ENCODE results near the gene TUBA1B. TPM values are rescaled to one million over a fixed set of nuclear protein-coding genes. Genes with fewer than 3 reads are reported as not detected.
"Not testable (repeated sequence)": the region's sequence is repeated elsewhere in the genome, so short reads cannot be mapped to it uniquely, and the experiment has no call there.

Gene TUBA1B
- total RNA-seq = 100 to 1,000 TPM; 201 to 818 (median 309) TPM
- polyA plus RNA-seq = 1,000 to 10,000 TPM in 1 of 2 donors, 100 to 1,000 TPM in 1; 117 to 1,374 TPM
- long read RNA-seq, donor 1, transcript TUBA1B-201 (3 exons, 3,198 nt) = minor isoform, 15 of 191 reads
- long read RNA-seq, donor 1, transcript TUBA1B-202 (4 exons, 1,627 nt) = major isoform, 119 of 191 reads
- long read RNA-seq, donor 1, partial matches to known transcripts = 10 of 191 reads
- long read RNA-seq, donor 1, other reads (novel, unspliced or antisense) = 47 of 191 reads
- long read RNA-seq, donor 2, transcript TUBA1B-202 (4 exons, 1,627 nt) = major isoform, 72 of 118 reads
- long read RNA-seq, donor 2, transcript TUBA1B-201 (3 exons, 3,198 nt) = minor isoform, 11 of 118 reads
- long read RNA-seq, donor 2, partial matches to known transcripts = 6 of 118 reads
- long read RNA-seq, donor 2, other reads (novel, unspliced or antisense) = 29 of 118 reads
- long read RNA-seq, donor 3, transcript TUBA1B-202 (4 exons, 1,627 nt) = major isoform, 287 of 490 reads
- long read RNA-seq, donor 3, transcript TUBA1B-201 (3 exons, 3,198 nt) = minor isoform, 69 of 490 reads
- long read RNA-seq, donor 3, partial matches to known transcripts = 70 of 490 reads
- long read RNA-seq, donor 3, other reads (novel, unspliced or antisense) = 64 of 490 reads

DNA sequence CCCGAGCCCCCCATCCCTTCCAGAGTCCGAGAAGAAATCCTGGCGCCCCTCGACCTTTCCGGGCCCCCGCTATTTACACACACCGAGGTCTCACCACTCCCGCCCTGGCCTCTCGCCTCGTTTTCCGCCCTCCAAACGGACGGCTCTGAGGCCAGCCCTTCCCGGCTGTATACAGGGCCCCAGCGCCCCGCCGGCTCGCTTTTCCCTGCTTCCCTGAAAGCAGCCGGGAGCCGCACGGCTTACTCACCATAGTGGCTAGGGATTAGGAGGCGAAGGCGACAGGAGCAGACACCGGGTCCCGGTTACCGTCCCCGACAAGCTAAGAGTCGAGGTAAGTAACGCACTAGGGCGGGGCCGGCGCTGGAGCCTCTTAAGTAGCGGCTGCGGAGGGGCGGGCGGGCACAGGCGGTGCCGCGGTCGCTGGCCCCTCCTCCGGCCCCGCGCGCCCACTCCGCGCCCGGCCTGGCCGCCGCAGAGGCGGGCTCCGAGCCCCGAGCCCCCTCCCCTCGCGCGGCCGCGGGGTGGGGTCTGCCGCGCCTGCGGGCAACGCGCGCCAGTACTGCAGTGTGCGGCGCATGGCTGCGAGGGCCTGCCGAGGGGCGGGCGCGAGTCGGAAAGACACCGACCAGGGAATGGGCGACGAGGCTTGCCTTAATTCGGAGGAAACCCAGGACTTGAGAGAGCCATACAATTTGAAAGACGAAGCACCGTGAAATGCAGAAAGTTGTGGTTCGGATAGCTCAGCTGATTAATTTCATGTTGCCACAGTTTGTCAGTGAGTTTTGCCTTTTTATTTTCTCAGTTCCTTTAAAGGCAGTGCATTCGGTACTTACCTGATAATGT, at the start of gene TUBA1B:
Gene TUBA1B (minus strand): TSS at position 345 of the 843 bp plus-strand sequence. CDS start 95 bp downstream, at position 250.
- intact Hi-C loops (cut with DNase I) = loop anchor here (2.0 to 10.0 kb wide), 7 partner anchors 54 to 104 kb away; partner anchors contain the start of genes TUBA1A (in 9 of the 10) and KMT2D (in 1 of the 10)
- TF ChIP-seq CTCF (IDR thresholded peaks at IDR 0.05) = no peak
- Histone ChIP-seq H3K36me3 (peaks cover 0 to 35% (median 18%) of the 10 kb centered on the region in 9 donors), H3K27ac (peak within 1 kb of the TSS; percentile 94 to 100 (median 99)), H3K4me3 (peak within 1 kb of the TSS; percentile 66 to 98 (median 86)), H3K27me3 (no peaks in the 10 kb centered on the region), H3K9me3 (no peaks in the 10 kb centered on the region), H3K4me1 (peaks cover 4 to 42% (median 31%) of the 10 kb centered on the region in 9 donors)
- 0% methylated on average over 79 of the region's 79 CpGs for WGBS, 2 donors
- ATAC-seq = peak; percentile 91 to 95 (median 93)
- peak; percentile 92 to 94 for DNase-seq

DNA sequence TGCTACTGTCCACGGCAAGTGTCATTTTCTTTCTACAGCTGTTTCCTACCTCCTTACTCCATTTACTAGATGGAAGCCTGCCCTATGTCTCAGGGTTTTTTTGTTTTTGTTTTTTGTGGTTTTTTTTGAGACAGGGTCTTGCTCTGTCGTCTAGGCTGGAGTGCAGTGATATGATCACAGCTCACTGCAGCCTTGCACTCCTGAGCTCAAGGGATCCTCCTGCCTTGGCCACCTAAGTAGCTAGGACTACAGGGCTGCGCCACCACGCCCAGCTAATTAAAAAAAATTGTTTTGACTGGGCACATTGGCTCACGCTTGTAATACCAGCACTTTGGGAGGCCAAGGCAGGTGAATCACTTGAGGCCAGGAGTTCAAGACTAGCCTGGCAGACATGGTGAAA, 43.0 kb upstream of the TUBA1B start:
- intact Hi-C loops (cut with DNase I) = no loop called here
- no peak for ATAC-seq
- H3K9me3 ChIP-seq = peaks cover 0 to 7% (median 0%) of the 10 kb centered on the region in 11 donors
- no peak overlapping the region for H3K27ac ChIP-seq
- no peaks in the 10 kb centered on the region for H3K27me3 ChIP-seq
- TF ChIP-seq CTCF (IDR thresholded peaks at IDR 0.05) = no peak
- H3K4me3 ChIP-seq = no peak overlapping the region
- DNase-seq = no peak
- 78 to 92% methylated on average over 5 of the region's 5 CpGs for WGBS, 2 donors
- H3K4me1 ChIP-seq = no peaks in the 10 kb centered on the region
- no peaks in the 10 kb centered on the region for H3K36me3 ChIP-seq

DNA sequence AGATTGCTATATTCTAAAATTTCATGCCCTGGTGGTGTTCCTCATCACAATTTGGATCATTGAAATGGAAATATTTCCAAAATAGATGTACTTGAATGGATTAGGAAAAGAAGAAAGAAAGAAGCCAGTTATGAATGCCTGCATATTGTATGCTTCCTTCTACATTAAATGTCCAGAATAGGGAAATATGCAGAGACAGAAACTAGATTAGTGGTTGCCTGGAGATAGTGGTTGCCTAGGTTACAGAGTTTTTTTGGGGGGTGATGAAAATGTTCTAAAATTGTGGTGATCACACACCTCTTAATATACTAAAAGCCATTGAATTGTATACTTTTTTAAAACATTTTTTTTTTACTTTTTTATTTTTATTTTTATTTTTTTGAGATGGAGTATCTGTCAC, 39.7 kb upstream of the TUBA1B start:
- ATAC-seq (no peak), DNase-seq (no peak)
- Histone ChIP-seq H3K36me3 (no peaks in the 10 kb centered on the region), H3K27me3 (no peaks in the 10 kb centered on the region), H3K9me3 (no peaks in the 10 kb centered on the region), H3K4me3 (no peak overlapping the region), H3K27ac (no peak overlapping the region), H3K4me1 (no peaks in the 10 kb centered on the region)
- intact Hi-C loops (cut with DNase I) = no loop called here
- no peak for TF ChIP-seq CTCF (IDR thresholded peaks at IDR 0.05)

DNA sequence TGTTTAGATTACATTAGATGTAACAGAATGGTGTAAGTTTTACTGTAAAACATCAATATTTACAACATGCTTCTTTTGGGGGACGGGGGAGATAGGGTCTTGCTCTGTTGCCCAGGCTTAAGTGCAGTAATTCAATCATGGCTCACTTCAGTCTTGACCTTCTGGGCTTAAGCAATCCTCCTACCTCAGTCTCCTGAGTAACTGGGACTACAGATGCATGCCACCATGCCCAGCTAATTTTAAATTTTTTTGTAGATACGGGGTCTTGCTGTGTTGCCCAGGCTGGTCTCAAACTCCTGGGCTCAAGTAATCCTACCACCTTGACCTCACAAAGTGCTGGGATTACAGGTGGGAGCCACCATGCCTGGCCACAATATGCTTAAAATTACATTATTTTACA, 33.9 kb upstream of the TUBA1B start:
- DNase-seq (no peak), ATAC-seq (no peak)
- WGBS, 2 donors = 89 to 96% methylated on average over 2 of the region's 2 CpGs
- Histone ChIP-seq H3K4me3 (no peak overlapping the region), H3K27ac (no peak overlapping the region), H3K9me3 (no peaks in the 10 kb centered on the region), H3K36me3 (no peaks in the 10 kb centered on the region), H3K4me1 (peaks cover 0 to 15% (median 0%) of the 10 kb centered on the region in 9 donors), H3K27me3 (no peaks in the 10 kb centered on the region)
- intact Hi-C loops (cut with DNase I) = no loop called here
- no peak for TF ChIP-seq CTCF (IDR thresholded peaks at IDR 0.05)

DNA sequence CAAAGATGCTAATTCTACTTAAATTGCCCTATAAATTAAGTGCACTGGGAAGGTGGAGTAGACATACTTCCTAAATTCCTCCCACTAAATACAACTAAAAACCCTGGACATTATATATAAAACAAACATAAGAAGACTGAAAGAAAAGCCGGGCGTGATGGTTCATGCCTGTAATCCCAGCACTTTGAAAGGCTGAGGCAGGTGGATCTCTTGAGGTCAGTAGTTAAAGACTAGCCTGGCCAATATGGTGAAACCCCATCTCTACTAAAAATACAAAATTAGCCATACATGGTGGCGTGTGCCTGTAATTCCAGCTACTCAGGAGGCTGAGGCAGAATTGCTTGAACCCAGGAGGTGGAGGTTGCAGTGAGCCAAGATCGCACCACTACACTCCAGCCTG, 30.7 kb upstream of the TUBA1B start:
- H3K36me3 ChIP-seq; intact Hi-C loops (cut with DNase I); ATAC-seq; DNase-seq; H3K27me3 ChIP-seq; H3K27ac ChIP-seq; H3K9me3 ChIP-seq; H3K4me3 ChIP-seq: not testable (repeated sequence)
- WGBS, 2 donors = 96% methylated on average over 4 of the region's 4 CpGs
- peaks cover 0 to 15% (median 0%) of the 10 kb centered on the region in 9 donors for H3K4me1 ChIP-seq

Measured in heart right ventricle (tissue), 16 donors.